Measurements from ENCODE around the gene RHBDL1.

Gene RHBDL1

DNA sequence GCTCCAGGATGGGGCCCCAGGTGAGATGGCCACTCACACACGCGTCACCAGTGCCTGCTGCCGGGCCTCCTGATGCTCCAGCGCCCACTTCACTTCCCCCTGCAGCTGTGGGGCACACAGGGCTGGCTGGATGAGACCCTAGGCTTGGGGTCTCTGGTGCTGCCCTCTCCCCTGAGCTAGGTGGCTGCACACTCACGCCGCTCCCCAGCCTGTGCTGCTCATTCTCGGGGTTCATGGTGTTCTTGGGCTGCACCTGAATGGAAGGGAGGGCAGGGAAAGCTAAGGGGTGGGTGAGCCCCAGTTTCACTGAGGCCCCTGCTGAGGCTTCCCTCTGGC is 49.5 kb downstream of the RHBDL1 start:
- Mint-ChIP-seq H3K27ac (peak overlapping the region in 1 of 2 donors; percentile 20), H3K36me3 (ENCODE audit: insufficient read depth) (peaks cover 38% of the 10 kb centered on the region), H3K4me3 (peak overlapping the region in 1 of 2 donors; percentile 80), H3K27me3 (no peaks in the 10 kb centered on the region), H3K4me1 (ENCODE audit: low read depth in 2 of 2) (peaks cover 9 to 15% of the 10 kb centered on the region in 2 donors), H3K9me3 (no peaks in the 10 kb centered on the region)
- ATAC-seq (replicated peaks): no peak
- no peak for DNase-seq

DNA sequence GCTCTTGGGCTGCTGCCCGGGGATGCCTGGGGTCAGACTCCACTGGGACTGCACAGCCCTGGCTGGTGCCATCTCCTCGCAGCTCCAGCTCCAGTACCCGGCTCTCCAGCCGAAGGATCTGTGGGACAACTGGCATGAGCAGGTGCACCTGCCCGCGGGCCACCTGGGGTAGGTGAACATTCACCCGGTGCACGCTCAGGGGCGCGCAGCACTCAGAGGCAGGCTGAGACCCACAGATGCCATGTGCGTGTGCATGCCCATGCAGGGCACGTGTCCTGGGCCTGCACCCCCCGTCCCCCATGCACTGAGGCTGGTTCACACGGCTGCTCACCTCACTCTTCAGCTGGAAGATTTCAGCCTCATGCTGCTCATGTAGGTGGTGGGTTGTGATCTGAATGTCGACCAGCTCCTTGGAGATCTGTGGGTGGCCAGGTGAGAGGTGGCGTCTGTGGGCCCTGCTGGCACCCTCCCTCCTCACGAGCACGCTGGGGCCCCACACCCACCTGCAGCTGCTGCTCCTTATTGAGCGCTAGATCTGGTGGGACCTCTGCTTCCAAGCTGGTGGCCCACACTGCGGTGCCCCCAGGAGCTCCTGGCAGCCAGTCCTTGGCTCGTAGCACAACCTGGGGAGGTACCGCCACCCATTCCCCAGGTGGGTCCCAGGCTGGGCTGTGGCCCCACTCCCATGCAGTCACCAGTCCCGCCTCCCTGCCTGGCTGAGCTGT is 50.2 kb downstream of the RHBDL1 start:
- Mint-ChIP-seq H3K27me3 (no peaks in the 10 kb centered on the region), H3K4me3 (peak overlapping the region in 1 of 2 donors; percentile 80), H3K4me1 (ENCODE audit: low read depth in 2 of 2) (peaks cover 3 to 11% of the 10 kb centered on the region in 2 donors), H3K36me3 (ENCODE audit: insufficient read depth) (peaks cover 32% of the 10 kb centered on the region), H3K27ac (peak overlapping the region in 1 of 2 donors; percentile 73), H3K9me3 (no peaks in the 10 kb centered on the region)
- no peak for ATAC-seq (replicated peaks)
- no peak for DNase-seq

DNA sequence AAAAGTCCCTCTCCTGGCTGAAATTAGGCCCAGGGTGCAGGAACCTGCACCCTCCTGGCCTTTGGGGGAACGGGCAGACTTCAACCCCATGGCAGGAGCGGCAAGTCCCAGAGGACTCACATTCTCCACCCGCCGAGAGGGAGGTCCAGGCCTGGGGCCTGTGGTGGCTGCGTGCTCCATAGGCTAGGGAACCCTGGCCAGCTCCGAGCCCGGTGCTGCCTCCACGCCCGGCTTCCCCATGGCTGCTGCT is 50.6 kb downstream of the RHBDL1 start:
- Mint-ChIP-seq H3K9me3 (no peaks in the 10 kb centered on the region), H3K27me3 (no peaks in the 10 kb centered on the region), H3K27ac (peak overlapping the region in 1 of 2 donors; percentile 73), H3K36me3 (ENCODE audit: insufficient read depth) (peaks cover 34% of the 10 kb centered on the region), H3K4me1 (ENCODE audit: low read depth in 2 of 2) (peaks cover 3 to 11% of the 10 kb centered on the region in 2 donors), H3K4me3 (peak overlapping the region; percentile 72 to 80)
- DNase-seq (no peak), ATAC-seq (replicated peaks) (no peak)

DNA sequence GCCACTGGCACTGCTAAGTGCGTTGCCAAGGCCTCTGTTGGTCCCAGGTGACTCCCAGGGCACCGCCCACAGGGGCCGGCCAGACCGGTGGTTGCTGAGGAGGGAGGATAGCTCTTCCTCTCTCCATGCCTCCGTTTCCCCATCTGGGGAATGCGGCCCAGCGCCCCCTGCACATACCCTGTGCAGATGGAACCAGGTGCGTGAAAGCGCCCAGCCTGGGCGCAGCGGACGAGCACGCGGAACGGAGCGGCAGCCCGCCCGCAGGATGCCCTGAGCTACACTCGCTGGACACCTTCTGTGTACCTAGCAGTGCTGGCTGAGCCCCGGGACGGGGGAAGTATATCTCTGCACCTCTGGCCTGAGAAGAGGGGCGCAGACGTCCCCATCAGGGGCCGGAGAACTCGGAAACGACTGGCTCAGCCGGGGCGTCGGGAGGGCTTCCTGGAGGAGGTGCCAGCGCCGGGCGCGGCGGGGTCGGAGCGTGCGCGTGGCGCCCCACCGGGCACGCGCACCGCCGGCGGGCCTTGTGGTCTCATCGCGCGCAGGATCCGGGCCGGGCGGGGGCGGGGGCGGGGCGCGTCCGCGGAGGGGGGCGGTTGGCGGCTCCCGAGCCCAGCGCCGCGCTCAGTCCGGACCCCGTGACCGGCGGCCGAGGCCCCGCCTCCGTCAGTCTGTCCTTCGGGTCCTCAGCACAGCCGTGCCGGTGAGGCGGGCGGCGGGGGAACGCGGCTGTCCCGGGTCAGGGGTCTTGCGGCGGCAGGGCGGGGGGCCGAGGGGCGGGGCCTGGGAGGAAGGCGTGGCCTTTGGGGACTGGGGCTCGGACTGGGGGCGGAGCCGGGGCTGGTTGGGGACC is 51.2 kb downstream of the RHBDL1 start, which contains the start of the genes CCDC78 and HAGHL:
TSS of gene CCDC78 (minus strand) at position 6 of the 853 bp plus-strand sequence. CDS start 76 bp downstream, outside the sequence.
TSS of gene HAGHL (plus strand) at position 669 of the 853 bp plus-strand sequence. CDS start 404 bp downstream, outside the sequence.
- Mint-ChIP-seq H3K9me3 (no peaks in the 10 kb centered on the region), H3K27me3 (no peaks in the 10 kb centered on the region), H3K36me3 (ENCODE audit: insufficient read depth) (peaks cover 32% of the 10 kb centered on the region), H3K4me1 (ENCODE audit: low read depth in 2 of 2) (peaks cover 3 to 11% of the 10 kb centered on the region in 2 donors), H3K4me3 (peak within 1 kb of the TSS; percentile 72 to 80), H3K27ac (peak within 1 kb of the TSS in 1 of 2 donors; percentile 73)
- ATAC-seq (replicated peaks) (peak; percentile 31), DNase-seq (peak in 2 of 3 experiments; percentile 51 to 54)

DNA sequence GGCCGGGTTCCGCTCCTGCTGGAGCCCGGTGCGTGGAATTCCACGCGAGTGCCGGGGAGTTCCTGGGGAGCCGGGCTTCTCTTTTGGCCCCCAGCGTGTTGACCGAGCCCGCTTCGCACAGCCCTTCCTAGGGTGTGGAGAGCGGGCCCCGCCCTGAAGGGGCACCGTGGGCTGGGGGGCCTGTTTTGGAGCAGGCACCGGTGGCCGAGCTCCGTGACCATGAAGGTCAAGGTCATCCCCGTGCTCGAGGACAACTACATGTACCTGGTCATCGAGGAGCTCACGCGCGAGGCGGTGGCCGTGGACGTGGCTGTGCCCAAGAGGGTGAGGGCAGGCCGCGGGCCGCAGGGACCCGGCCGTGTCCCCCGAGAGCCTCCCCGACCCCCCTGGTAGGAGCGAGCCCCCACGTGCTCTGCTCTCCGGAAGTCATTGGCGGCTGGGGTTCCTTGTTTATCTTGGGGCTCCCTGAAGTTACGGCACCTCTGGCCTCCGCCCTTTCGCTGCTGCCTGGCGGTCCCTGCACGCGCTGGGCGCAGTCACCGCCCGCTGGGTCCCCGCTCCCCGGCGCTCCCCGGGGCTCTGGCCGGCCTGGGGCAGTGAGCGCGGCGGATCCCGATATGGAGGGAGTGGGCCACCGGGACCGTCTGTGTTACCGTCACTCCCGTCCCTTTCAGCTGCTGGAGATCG is 52.0 kb downstream of the RHBDL1 start:
- ATAC-seq (replicated peaks): peak; percentile 19
- peaks cover 0 to 8% of the 10 kb centered on the region in 2 donors for H3K4me1 Mint-ChIP-seq (ENCODE audit: low read depth in 2 of 2)
- no peaks in the 10 kb centered on the region for H3K9me3 Mint-ChIP-seq
- H3K27me3 Mint-ChIP-seq: no peaks in the 10 kb centered on the region
- no peak overlapping the region for H3K27ac Mint-ChIP-seq
- no peak for DNase-seq
- H3K4me3 Mint-ChIP-seq: peak overlapping the region; percentile 59 to 80
- peaks cover 30% of the 10 kb centered on the region for H3K36me3 Mint-ChIP-seq (ENCODE audit: insufficient read depth)

Measured in effector memory CD8-positive, alpha-beta T cell (primary cell).